PC-3 (cell line): ENCODE results near the gene CLCF1.

Experiments
- EZH2 ChIP-seq: fragments of 300-600 bp; sonication (generic); IDR thresholded peaks from one replicate; pipeline ENCODE4 v1.6.1; 2017; ENCODE audit warnings: antibody characterized with exemption, mild to moderate bottlenecking, low read length; ENCODE audit not compliant: unreplicated experiment
- EZH2phosphoT487 ChIP-seq: fragments of 300-600 bp; sonication (generic); IDR thresholded peaks from 2 replicates; pipeline ENCODE4 v1.6.1; 2018; ENCODE audit warnings: mild to moderate bottlenecking, antibody characterized with exemption, low read length, borderline replicate concordance
- TF ChIP-seq, protein P1 (sequence below): fragments of 300-600 bp; sonication (generic); conservative IDR thresholded peaks from 2 replicates; pipeline ENCODE4 v1.5.1; 2017; ENCODE audit warnings: antibody characterized with exemption, low read depth, mild to moderate bottlenecking, low read length

DNA sequence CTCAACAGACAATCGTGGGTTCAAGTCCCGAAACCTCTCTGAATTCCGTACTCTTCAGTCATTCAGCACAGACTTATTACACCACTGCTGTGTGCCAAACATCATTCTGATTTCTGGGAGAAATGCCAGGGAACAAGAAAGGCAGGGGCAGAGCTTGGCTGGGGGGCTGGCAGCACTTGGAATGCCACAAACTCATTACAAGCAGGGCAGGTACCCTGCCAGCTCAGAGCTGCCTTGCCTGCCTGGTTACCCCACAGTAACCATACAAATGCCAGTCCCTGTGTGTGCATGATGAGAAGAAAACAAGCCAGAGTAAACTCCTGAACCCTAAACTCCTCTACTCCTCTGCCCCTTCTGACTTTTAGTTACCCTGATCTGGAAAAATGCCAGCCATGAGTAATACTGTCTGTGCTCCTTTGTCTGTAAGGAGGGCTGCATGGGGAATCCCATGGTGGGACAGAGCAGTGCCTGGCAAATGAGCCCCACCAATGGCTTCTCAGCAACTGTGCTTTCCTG, 11.5 kb upstream of the CLCF1 start:
- TF ChIP-seq, protein P1, sequence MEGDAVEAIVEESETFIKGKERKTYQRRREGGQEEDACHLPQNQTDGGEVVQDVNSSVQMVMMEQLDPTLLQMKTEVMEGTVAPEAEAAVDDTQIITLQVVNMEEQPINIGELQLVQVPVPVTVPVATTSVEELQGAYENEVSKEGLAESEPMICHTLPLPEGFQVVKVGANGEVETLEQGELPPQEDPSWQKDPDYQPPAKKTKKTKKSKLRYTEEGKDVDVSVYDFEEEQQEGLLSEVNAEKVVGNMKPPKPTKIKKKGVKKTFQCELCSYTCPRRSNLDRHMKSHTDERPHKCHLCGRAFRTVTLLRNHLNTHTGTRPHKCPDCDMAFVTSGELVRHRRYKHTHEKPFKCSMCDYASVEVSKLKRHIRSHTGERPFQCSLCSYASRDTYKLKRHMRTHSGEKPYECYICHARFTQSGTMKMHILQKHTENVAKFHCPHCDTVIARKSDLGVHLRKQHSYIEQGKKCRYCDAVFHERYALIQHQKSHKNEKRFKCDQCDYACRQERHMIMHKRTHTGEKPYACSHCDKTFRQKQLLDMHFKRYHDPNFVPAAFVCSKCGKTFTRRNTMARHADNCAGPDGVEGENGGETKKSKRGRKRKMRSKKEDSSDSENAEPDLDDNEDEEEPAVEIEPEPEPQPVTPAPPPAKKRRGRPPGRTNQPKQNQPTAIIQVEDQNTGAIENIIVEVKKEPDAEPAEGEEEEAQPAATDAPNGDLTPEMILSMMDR = no peak
- TF ChIP-seq EZH2 = no peak
- no peak for TF ChIP-seq EZH2phosphoT487
